ENCODE data around the gene VAMP3.

VAMP3 gene

GRCh38 chr1:7821282-7821681 lies 50.2 kb downstream of the VAMP3 start:
- no peak for DNase-seq

DNA sequence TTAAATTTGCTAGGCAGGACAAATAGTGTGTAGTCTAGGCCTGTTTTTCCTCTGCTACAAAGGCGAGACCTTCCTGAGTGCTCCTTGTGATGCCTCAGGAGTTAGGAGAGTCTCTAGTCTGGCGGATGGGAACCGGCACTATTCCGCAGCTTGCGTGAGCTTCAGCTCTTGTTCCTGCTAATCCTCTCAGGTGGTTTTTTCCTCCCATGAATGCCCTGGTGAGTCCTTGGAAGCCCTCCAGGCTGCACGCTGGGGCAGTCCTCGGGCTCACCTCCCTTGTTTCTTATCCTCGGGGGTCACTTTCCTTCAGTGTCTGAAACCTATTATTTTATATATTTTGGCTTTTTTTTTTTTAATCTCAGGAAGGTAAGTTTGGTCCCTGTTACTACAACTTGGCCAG lies 53.6 kb downstream of the VAMP3 start:
- no peak for DNase-seq

DNA sequence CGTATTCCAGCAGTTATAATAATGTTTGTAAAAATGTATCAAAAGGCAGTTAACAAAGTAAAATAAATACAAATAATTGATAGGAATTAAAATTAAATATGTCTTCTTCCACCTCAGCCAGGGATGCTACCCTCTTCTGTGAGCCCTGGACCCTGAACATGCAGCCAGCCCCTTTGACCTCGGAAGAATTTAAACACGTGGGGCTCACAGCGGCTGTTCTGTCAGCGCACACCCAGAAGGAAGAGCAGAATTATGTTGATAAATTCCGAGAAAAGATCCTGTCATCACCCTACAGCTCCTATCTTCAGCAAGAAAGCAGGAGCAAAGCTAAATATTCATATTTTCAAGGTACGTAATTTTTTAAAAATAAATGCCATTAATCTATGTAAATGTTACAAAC lies 55.3 kb downstream of the VAMP3 start:
- no peak for DNase-seq

GRCh38 chr1:7827126-7827955 lies 56.2 kb downstream of the VAMP3 start:
- DNase-seq = peak; percentile 25 to 27
